ENCODE measurements around the gene GRID2. TPM values are rescaled to one million over a fixed set of nuclear protein-coding genes. Genes with fewer than 3 reads are reported as not detected.

GRID2 gene
- total and polyA plus RNA-seq, 2 of the 13 experiments (the other 11 are each of a cell fraction or from before 2014, with no cell fraction given): not detected

DNA sequence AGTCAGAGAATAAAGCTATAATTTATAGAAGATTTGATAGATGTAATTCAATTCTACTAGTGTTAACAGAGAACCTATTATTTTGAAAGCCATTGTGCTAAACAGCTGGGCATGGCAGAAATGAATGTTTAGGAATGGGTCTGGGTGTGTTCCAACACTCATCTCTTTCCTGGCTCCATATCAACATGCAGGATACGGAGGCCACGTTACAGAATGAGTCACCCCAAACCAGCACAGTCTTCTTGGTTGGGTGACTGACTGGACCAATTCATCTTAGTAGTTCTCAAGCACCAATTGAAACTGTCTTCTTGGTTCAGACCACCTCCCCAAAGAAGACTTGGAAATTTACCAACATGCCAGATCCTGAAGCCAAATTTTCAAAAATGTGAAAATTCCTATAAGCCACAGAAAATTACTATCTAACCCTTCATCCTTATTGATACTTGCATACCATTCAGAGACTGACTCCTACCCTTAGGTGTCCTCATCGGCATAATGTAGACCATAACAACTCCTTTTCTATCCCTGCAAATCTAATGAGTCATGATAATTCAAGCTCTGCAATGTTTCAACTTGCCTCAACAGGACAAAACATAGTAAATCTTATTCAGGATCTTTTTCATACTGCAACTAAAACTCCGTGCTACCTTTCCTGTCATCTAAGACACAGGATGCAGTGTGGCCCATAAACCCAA is 1472.8 kb downstream of the GRID2 start:
- Histone ChIP-seq H4K20me1 (ENCODE audit: insufficient read depth, low read length) (no peaks in the 10 kb centered on the region), H3K36me3 (replicated peaks in 1 of 2; ENCODE audit: control insufficient read depth in 1 of 2, insufficient read depth in 2 of 2, low read length in 2 of 2) (no peaks in the 10 kb centered on the region), H2AFZ (ENCODE audit: low read length) (no peak overlapping the region), H3K4me1 (ENCODE audit: insufficient read depth, low read length) (no peaks in the 10 kb centered on the region), H3K9ac (ENCODE audit: insufficient read depth, low read depth, low read length) (no peak overlapping the region), H3K9me3 (ENCODE audit: low read length) (no peaks in the 10 kb centered on the region), H3K79me2 (ENCODE audit: insufficient read depth, low read length) (no peaks in the 10 kb centered on the region), H3K4me3 (replicated peaks in 1 of 3; ENCODE audit: insufficient read depth in 1 of 3, low read depth in 2 of 3, low read length in 3 of 3) (no peak overlapping the region), H3K27me3 (ENCODE audit: control insufficient read depth in 1 of 2, insufficient read depth in 2 of 2, low read length in 2 of 2) (no peaks in the 10 kb centered on the region; a peak in 3 of 5 replicates), H3K27ac (ENCODE audit: extremely low read length, insufficient read depth, low read length) (no peak overlapping the region), H3K4me2 (ENCODE audit: low read depth, low read length) (no peak overlapping the region)
- TF ChIP-seq, protein P1, sequence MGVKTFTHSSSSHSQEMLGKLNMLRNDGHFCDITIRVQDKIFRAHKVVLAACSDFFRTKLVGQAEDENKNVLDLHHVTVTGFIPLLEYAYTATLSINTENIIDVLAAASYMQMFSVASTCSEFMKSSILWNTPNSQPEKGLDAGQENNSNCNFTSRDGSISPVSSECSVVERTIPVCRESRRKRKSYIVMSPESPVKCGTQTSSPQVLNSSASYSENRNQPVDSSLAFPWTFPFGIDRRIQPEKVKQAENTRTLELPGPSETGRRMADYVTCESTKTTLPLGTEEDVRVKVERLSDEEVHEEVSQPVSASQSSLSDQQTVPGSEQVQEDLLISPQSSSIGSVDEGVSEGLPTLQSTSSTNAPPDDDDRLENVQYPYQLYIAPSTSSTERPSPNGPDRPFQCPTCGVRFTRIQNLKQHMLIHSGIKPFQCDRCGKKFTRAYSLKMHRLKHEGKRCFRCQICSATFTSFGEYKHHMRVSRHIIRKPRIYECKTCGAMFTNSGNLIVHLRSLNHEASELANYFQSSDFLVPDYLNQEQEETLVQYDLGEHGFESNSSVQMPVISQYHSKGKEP (CRISPR knock-in tag; IDR thresholded peaks at IDR 0.05): no peak
- TF ChIP-seq RBFOX2 (IDR thresholded peaks at IDR 0.05; ENCODE audit: low read depth, low read length): no peak
- TF ChIP-seq ZNF605 (CRISPR knock-in tag; IDR thresholded peaks at IDR 0.05): no peak
- TF ChIP-seq, protein P2, sequence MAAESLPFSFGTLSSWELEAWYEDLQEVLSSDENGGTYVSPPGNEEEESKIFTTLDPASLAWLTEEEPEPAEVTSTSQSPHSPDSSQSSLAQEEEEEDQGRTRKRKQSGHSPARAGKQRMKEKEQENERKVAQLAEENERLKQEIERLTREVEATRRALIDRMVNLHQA (CRISPR knock-in tag; IDR thresholded peaks at IDR 0.05): no peak
- TF ChIP-seq PAWR (CRISPR knock-in tag; IDR thresholded peaks at IDR 0.05; ENCODE audit: borderline replicate concordance): no peak
- TF ChIP-seq ZBED4 (CRISPR knock-in tag; IDR thresholded peaks at IDR 0.05; ENCODE audit: borderline replicate concordance): no peak
- no peak for TF ChIP-seq ZNF280D (CRISPR knock-in tag; IDR thresholded peaks at IDR 0.05)
- no peak for TF ChIP-seq REL (CRISPR knock-in tag; conservative IDR thresholded peaks at IDR 0.05)
- no peak for TF ChIP-seq MEIS2 (CRISPR knock-in tag; IDR thresholded peaks at IDR 0.05)
- no peak for TF ChIP-seq ZNF232 (CRISPR knock-in tag; IDR thresholded peaks at IDR 0.05; ENCODE audit: borderline replicate concordance)
- TF ChIP-seq ZNF670 (CRISPR knock-in tag; IDR thresholded peaks at IDR 0.05; ENCODE audit: borderline replicate concordance): no peak
- no peak for TF ChIP-seq RFXANK (CRISPR knock-in tag; IDR thresholded peaks at IDR 0.05)
- TF ChIP-seq, protein P3, sequence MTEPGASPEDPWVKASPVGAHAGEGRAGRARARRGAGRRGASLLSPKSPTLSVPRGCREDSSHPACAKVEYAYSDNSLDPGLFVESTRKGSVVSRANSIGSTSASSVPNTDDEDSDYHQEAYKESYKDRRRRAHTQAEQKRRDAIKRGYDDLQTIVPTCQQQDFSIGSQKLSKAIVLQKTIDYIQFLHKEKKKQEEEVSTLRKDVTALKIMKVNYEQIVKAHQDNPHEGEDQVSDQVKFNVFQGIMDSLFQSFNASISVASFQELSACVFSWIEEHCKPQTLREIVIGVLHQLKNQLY (CRISPR knock-in tag; IDR thresholded peaks at IDR 0.05): no peak
- TF ChIP-seq TARDBP (CRISPR knock-in tag; IDR thresholded peaks at IDR 0.05): no peak
- no peak for TF ChIP-seq FOXC1 (CRISPR knock-in tag; IDR thresholded peaks at IDR 0.05; ENCODE audit: borderline replicate concordance)
- ATAC-seq (no peak), DNase-seq (ENCODE audit: low spot score) (no peak), FAIRE-seq (no peak)
- intact Hi-C loops (cut with micrococcal nuclease; ENCODE audit: unreplicated experiment) (no loop called here), in situ Hi-C loops (cut with HindIII; ENCODE audit: extremely low pct_ligation_motif_present, low pct_unique_long_range_greater_than_20kb) (loop anchor here (25.0 kb wide), 2 partner anchors 486 to 811 kb away; no protein-coding TSS in a partner anchor)
- CTCF ChIA-PET (ENCODE audit: low intra/inter-chr PET ratio, low total read pairs): no interaction called here
- BruUV-seq (replicated peaks): no TSS peak
- POLR2A ChIA-PET: no interaction called here
- WGBS (ENCODE audit: low lambda C conversion rate): 0% methylated on average over 4 of the region's 4 CpGs

Measured in HepG2 (cell line).